OCI-LY7 (cell line): ENCODE measurements around the gene CUBN. TPM values are rescaled to one million over a fixed set of nuclear protein-coding genes. Genes with fewer than 3 reads are reported as not detected.

Experiments used
- BruUV-seq: library from RNA; stranded (reverse); fragments of 400-500 nt; replicated peaks from 2 replicates; lab custom pipeline; 2021; lab: Mats Ljungman, UMichigan
- CTCF ChIA-PET: fragments of 300-600 bp; sonication (Branson Sonifier 250); formaldehyde crosslinking; loops from one replicate; lab custom pipeline; 2022; ENCODE audit warnings: antibody characterized with exemption; ENCODE audit not compliant: unreplicated experiment; lab: Charles Lee
- POLR2A ChIA-PET: fragments of 300-600 bp; sonication (Branson Sonifier 250); formaldehyde crosslinking; loops from one replicate; lab custom pipeline; 2022; ENCODE audit warnings: antibody characterized with exemption; lab: Charles Lee
- DNase-seq: peaks from one replicate; pipeline ENCODE4 v3.0.0-alpha.2; 2015; ENCODE audit warnings: low spot score
- H2AFZ ChIP-seq: fragments of 200-600 bp; sonication (generic), shearing (Covaris generic); 2 replicates; pipeline ENCODE4 v1.6.1; 2014; ENCODE audit warnings: mild to moderate bottlenecking, antibody characterized with exemption, low read length, moderate library complexity
- H3K27ac ChIP-seq: fragments of 200-600 bp; sonication (generic); 2 replicates; pipeline ENCODE4 v1.5.1; 2014; ENCODE audit warnings: mixed run types, low read depth, mild to moderate bottlenecking, moderate library complexity, low read length, inconsistent platforms; ENCODE audit not compliant: poor library complexity, severe bottlenecking
- H3K36me3 ChIP-seq: fragments of 200-600 bp; sonication (generic); 2 replicates; pipeline ENCODE4 v1.6.1; 2014; ENCODE audit warnings: mild to moderate bottlenecking, antibody characterized with exemption, low read length, moderate library complexity, mixed read lengths; ENCODE audit not compliant: insufficient read depth
- H3K4me1 ChIP-seq: fragments of 200-600 bp; sonication (generic); 2 replicates; pipeline ENCODE4 v1.5.1; 2014; ENCODE audit warnings: mild to moderate bottlenecking, low read length; ENCODE audit not compliant: insufficient read depth, poor library complexity, severe bottlenecking
- H3K4me2 ChIP-seq: fragments of 200-600 bp; sonication (generic); 2 replicates; pipeline ENCODE4 v1.6.1; 2014; ENCODE audit warnings: mild to moderate bottlenecking, low read length
- H3K4me3 ChIP-seq: fragments of 200-600 bp; sonication (generic); 2 replicates; pipeline ENCODE4 v1.5.1; 2014; ENCODE audit warnings: mild to moderate bottlenecking, low read depth, low read length; ENCODE audit not compliant: poor library complexity, severe bottlenecking
- H3K79me2 ChIP-seq: fragments of 200-600 bp; sonication (generic); 2 replicates; pipeline ENCODE4 v1.6.1; 2016; ENCODE audit warnings: low read depth, mild to moderate bottlenecking, low read length, moderate library complexity, mixed read lengths; ENCODE audit not compliant: insufficient read depth
- H3K9me2 ChIP-seq: fragments of 200-600 bp; sonication (generic); 2 replicates; pipeline ENCODE4 v1.6.1; 2016; ENCODE audit warnings: mild to moderate bottlenecking, low read length, mixed read lengths; ENCODE audit not compliant: insufficient read depth
- H3K9me3 ChIP-seq: fragments of 200-600 bp; sonication (generic); 2 replicates; pipeline ENCODE4 v1.6.1; 2014; ENCODE audit warnings: mild to moderate bottlenecking, mixed run types, low read length, mixed read lengths
- H4K20me1 ChIP-seq: fragments of 200-600 bp; sonication (generic); 2 replicates; pipeline ENCODE4 v1.6.1; 2014; ENCODE audit warnings: mild to moderate bottlenecking, antibody characterized with exemption, low read length, moderate library complexity, mixed read lengths; ENCODE audit not compliant: insufficient read depth
- EZH2phosphoT487 ChIP-seq: fragments of 200-600 bp; sonication (generic); IDR thresholded peaks from 2 replicates; pipeline ENCODE4 v1.6.1; 2018; ENCODE audit warnings: low read depth, borderline replicate concordance, mild to moderate bottlenecking, mixed run types, antibody characterized with exemption, low read length, moderate library complexity, mixed read lengths
- intact Hi-C: fragments of 100-400 bp; cut with micrococcal nuclease; formaldehyde crosslinking; loops from one replicate; pipeline ENCODE4 v1.10.0; 2022; ENCODE audit not compliant: unreplicated experiment
- total RNA-seq, 2 experiments: library from RNA; depleted of rRNA in 1 of 2; stranded (reverse); fragments of >200 nt in 1 of 2; shearing (Covaris generic) in 1 of 2; gene quantifications; 2 replicates each; pipeline ENCODE4 v1.2.3, GENCODE V29; 2014 to 2022
- TF ChIP-seq, protein P1 (sequence below): fragments of 200-600 bp; sonication (generic); conservative IDR thresholded peaks from 2 replicates; pipeline ENCODE4 v1.5.1; 2014; ENCODE audit warnings: mild to moderate bottlenecking, antibody characterized with exemption, low read length, moderate library complexity, mixed read lengths

The CUBN gene
- total RNA-seq, 2 experiments from 2014 or later: 0.13 to 0.25 TPM

GRCh38 chr10:17098012-17098411 lies 31.6 kb downstream of the CUBN start:
- Histone ChIP-seq H2AFZ (no peak overlapping the region), H3K36me3 (no peaks in the 10 kb centered on the region), H4K20me1 (no peaks in the 10 kb centered on the region), H3K27ac (no peak overlapping the region), H3K4me3 (no peak overlapping the region), H3K9me3 (0 out of 2 replicates have a peak, but pooled peaks cover 10% of the 10 kb centered on the region), H3K79me2 (no peaks in the 10 kb centered on the region), H3K4me1 (no peaks in the 10 kb centered on the region), H3K9me2 (no peaks in the 10 kb centered on the region), H3K4me2 (no peak overlapping the region)
- POLR2A ChIA-PET: no interaction called here
- CTCF ChIA-PET: no interaction called here
- no TSS peak for BruUV-seq
- TF ChIP-seq, protein P1, sequence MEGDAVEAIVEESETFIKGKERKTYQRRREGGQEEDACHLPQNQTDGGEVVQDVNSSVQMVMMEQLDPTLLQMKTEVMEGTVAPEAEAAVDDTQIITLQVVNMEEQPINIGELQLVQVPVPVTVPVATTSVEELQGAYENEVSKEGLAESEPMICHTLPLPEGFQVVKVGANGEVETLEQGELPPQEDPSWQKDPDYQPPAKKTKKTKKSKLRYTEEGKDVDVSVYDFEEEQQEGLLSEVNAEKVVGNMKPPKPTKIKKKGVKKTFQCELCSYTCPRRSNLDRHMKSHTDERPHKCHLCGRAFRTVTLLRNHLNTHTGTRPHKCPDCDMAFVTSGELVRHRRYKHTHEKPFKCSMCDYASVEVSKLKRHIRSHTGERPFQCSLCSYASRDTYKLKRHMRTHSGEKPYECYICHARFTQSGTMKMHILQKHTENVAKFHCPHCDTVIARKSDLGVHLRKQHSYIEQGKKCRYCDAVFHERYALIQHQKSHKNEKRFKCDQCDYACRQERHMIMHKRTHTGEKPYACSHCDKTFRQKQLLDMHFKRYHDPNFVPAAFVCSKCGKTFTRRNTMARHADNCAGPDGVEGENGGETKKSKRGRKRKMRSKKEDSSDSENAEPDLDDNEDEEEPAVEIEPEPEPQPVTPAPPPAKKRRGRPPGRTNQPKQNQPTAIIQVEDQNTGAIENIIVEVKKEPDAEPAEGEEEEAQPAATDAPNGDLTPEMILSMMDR: no peak
- no peak for TF ChIP-seq EZH2phosphoT487
- intact Hi-C loops: no loop called here
- no peak for DNase-seq

DNA sequence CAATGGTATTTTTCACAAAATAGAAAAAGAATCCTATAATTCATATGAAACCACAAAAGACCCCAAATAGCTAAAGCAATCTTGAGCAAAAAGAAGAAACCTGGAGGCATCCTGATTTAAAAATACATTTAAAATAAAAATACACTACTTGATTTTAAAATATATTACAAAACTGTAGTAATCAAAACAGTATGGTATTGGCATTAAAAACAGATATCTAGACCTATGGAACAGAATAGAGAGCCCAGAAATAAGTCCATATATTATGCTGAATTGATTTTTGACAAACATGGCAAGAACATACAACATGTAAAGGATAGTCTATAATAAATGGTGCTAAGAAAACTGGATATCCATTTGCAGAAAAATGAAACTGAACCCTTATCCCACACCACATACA lies 34.8 kb downstream of the CUBN start:
- no peaks in the 10 kb centered on the region for H3K9me2 ChIP-seq
- no peaks in the 10 kb centered on the region for H3K36me3 ChIP-seq
- no peak overlapping the region for H2AFZ ChIP-seq
- ChIA-PET POLR2A (no interaction called here), CTCF (no interaction called here)
- H3K4me1 ChIP-seq: no peaks in the 10 kb centered on the region
- no peaks in the 10 kb centered on the region for H4K20me1 ChIP-seq
- no peak for DNase-seq
- H3K4me3 ChIP-seq: no peak overlapping the region
- no peak overlapping the region for H3K4me2 ChIP-seq
- TF ChIP-seq, protein P1: no peak
- intact Hi-C loops: no loop called here
- no peak overlapping the region for H3K27ac ChIP-seq
- 0 out of 2 replicates have a peak, but pooled peaks cover 10% of the 10 kb centered on the region for H3K9me3 ChIP-seq
- no TSS peak for BruUV-seq
- no peaks in the 10 kb centered on the region for H3K79me2 ChIP-seq

DNA sequence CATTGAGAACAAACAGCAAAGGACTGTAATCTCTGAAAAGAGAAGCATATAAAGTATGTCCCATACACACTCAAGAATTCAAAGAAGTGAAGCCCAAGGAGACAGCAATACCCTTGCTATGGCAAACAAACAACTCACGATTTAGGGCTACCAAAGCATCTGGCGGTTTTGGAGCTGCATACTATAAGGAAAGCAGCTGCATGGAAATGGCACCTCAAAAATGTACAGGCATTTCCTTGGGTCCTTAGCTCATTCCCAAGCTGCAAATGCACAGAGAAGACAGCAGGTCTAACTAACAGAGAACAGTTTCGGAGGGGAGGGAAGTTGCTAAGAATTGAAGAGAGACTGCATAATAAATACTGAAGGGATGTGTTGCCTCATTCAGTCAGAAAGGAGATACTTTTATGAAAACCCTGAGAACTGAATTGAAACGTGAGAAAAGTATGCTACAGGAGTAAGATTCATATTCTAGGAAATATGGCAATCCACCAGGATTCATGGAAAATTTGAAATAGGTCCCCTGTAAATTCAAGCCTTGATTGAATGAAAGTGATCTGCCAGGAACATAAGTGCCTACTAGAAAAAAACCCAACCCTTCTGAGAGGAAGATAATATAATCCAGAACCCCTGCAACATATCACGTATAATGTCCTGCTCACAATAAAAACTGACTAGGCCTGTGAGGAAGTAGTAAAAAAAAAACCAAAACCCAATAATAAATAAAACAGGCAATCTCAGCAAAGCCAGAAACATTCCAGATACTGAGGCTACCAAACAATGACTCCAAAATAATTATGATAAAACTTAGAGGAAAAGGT lies 36.4 kb downstream of the CUBN start:
- Histone ChIP-seq H4K20me1 (no peaks in the 10 kb centered on the region), H3K9me2 (no peaks in the 10 kb centered on the region), H3K27ac (no peak overlapping the region), H3K79me2 (no peaks in the 10 kb centered on the region), H3K4me1 (no peaks in the 10 kb centered on the region), H3K4me3 (no peak overlapping the region), H3K4me2 (no peak overlapping the region), H3K36me3 (no peaks in the 10 kb centered on the region), H2AFZ (no peak overlapping the region), H3K9me3 (0 out of 2 replicates have a peak, but pooled peaks cover 10% of the 10 kb centered on the region)
- CTCF ChIA-PET: no interaction called here
- BruUV-seq: no TSS peak
- no peak for DNase-seq
- POLR2A ChIA-PET: no interaction called here
- TF ChIP-seq, protein P1: no peak
- TF ChIP-seq EZH2phosphoT487: no peak
- intact Hi-C loops: no loop called here
